NOMO-1 (cell line): ENCODE measurements around the gene CLDN25.

Source experiments
- DNase-seq, 2 experiments: peaks; one replicate each; lab custom pipeline; 2025; ENCODE audit not compliant: unreplicated experiment in 2 of 2; lab: John Stamatoyannopoulos, UW

Gene CLDN25

GRCh38 chr11:113806406-113806805, 26.8 kb downstream of the CLDN25 start:
- DNase-seq: no peak

- no peak for DNase-seq
These were observed 29.3 kb downstream of the CLDN25 start for GRCh38 chr11:113808931-113809330.

- DNase-seq: no peak
These were observed 34.6 kb downstream of the CLDN25 start for GRCh38 chr11:113814181-113814580.

GRCh38 chr11:113817162-113817561, 37.6 kb downstream of the CLDN25 start:
- no peak for DNase-seq

GRCh38 chr11:113817626-113818025, 38.0 kb downstream of the CLDN25 start:
- DNase-seq: no peak

GRCh38 chr11:113818426-113818825, 38.8 kb downstream of the CLDN25 start:
- DNase-seq: no peak

GRCh38 chr11:113827477-113827876, 47.9 kb downstream of the CLDN25 start:
- DNase-seq: no peak

GRCh38 chr11:113828191-113828590, 48.6 kb downstream of the CLDN25 start:
- no peak for DNase-seq

- no peak for DNase-seq
These were observed 50.2 kb downstream of the CLDN25 start for GRCh38 chr11:113829751-113830150.
